HG03558 (cell line): ENCODE results near the gene PTRH1.
"Not testable (repeated sequence)": the region's sequence is repeated elsewhere in the genome, so short reads cannot be mapped to it uniquely, and the experiment has no call there.

ENCODE experiments used
- ATAC-seq: cut with Tn5 transposase; IDR thresholded peaks from one replicate; pipeline ENCODE4 v1.9.1; 2021; ENCODE audit warnings: moderate number of reproducible peaks; ENCODE audit not compliant: unreplicated experiment; ENCODE audit errors: extremely low read depth

Gene PTRH1

GRCh38 chr9:127715470-127716337 lies at the start of gene PTRH1, which contains the start of gene TTC16:
Gene PTRH1, minus strand, starts transcription at chr9:127715663. Its CDS starts 24 bp downstream, at chr9:127715639.
Gene TTC16, plus strand, starts transcription at chr9:127716079. Its CDS starts 67 bp downstream, at chr9:127716146.
- ATAC-seq: peak; percentile 71

- no peak for ATAC-seq
Observed at GRCh38 chr9:127763918-127764384, 48.5 kb upstream of the PTRH1 start.

GRCh38 chr9:127762111-127762676 lies 46.7 kb upstream of the PTRH1 start:
- no peak for ATAC-seq

GRCh38 chr9:127761491-127761956 lies 46.1 kb upstream of the PTRH1 start:
- ATAC-seq: no peak

- no peak for ATAC-seq
Observed at GRCh38 chr9:127761061-127761460, 45.6 kb upstream of the PTRH1 start.

- no peak for ATAC-seq
Observed at GRCh38 chr9:127758843-127759242, 43.4 kb upstream of the PTRH1 start.

GRCh38 chr9:127756776-127757175 lies 41.3 kb upstream of the PTRH1 start:
- not testable (repeated sequence) for ATAC-seq

- ATAC-seq: no peak
Observed at GRCh38 chr9:127756233-127756632, 40.8 kb upstream of the PTRH1 start.

GRCh38 chr9:127755061-127756060 lies 39.9 kb upstream of the PTRH1 start:
- no peak for ATAC-seq

GRCh38 chr9:127754099-127755060 lies 38.9 kb upstream of the PTRH1 start:
- no peak for ATAC-seq

GRCh38 chr9:127753622-127754021 lies 38.2 kb upstream of the PTRH1 start:
- no peak for ATAC-seq

- ATAC-seq: no peak
Observed at GRCh38 chr9:127753148-127753547, 37.7 kb upstream of the PTRH1 start.

GRCh38 chr9:127751269-127752054 lies 36.0 kb upstream of the PTRH1 start:
- ATAC-seq: no peak

- no peak for ATAC-seq
Observed at GRCh38 chr9:127749090-127749787, 33.8 kb upstream of the PTRH1 start.

GRCh38 chr9:127746959-127747569 lies 31.6 kb upstream of the PTRH1 start:
- ATAC-seq: no peak

- ATAC-seq: no peak
Observed at GRCh38 chr9:127744398-127745110, 29.1 kb upstream of the PTRH1 start.
